ENCODE measurements around the gene FAT1. TPM values are rescaled to one million over a fixed set of nuclear protein-coding genes. Genes with fewer than 3 reads are reported as not detected.

FAT1 gene
- total and polyA plus RNA-seq, 3 donors from 2014 or later = 51.5 to 157 (median 118) TPM

DNA sequence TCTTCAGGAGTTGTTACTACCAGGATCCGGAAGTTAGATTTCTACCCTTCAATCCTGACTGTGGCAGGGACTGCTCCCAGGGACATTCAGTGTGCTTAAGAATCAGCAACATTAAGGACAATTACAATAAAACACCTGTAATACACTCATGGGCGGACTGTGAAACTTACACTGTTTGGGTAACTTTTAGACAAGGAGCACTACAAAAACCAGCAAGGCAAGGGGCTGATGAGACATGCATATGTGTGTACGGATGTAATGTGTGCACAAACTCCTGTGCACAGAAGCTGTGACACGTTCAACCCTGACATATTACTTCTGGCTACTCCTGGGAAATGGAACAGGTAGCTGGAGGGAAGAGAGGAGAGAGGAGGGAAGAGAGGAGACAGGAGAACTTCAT lies 75.8 kb downstream of the FAT1 start:
- no peak overlapping the region for H3K4me3 ChIP-seq
- 91% methylated on average over 4 of the region's 4 CpGs for WGBS, 2 donors
- H3K27me3 ChIP-seq = no peaks in the 10 kb centered on the region
- H3K27ac ChIP-seq = no peak overlapping the region
- H3K36me3 ChIP-seq (ENCODE audit: low read depth, missing control alignments) = no peaks in the 10 kb centered on the region
- H3K4me1 ChIP-seq = peaks cover 8% of the 10 kb centered on the region
- intact Hi-C loops (cut with DNase I; ENCODE audit: low total_unique reads) = no loop called here
- H3K9me3 ChIP-seq = no peaks in the 10 kb centered on the region
- no peak for TF ChIP-seq POLR2A (IDR thresholded peaks at IDR 0.05)
- TF ChIP-seq, protein P1, sequence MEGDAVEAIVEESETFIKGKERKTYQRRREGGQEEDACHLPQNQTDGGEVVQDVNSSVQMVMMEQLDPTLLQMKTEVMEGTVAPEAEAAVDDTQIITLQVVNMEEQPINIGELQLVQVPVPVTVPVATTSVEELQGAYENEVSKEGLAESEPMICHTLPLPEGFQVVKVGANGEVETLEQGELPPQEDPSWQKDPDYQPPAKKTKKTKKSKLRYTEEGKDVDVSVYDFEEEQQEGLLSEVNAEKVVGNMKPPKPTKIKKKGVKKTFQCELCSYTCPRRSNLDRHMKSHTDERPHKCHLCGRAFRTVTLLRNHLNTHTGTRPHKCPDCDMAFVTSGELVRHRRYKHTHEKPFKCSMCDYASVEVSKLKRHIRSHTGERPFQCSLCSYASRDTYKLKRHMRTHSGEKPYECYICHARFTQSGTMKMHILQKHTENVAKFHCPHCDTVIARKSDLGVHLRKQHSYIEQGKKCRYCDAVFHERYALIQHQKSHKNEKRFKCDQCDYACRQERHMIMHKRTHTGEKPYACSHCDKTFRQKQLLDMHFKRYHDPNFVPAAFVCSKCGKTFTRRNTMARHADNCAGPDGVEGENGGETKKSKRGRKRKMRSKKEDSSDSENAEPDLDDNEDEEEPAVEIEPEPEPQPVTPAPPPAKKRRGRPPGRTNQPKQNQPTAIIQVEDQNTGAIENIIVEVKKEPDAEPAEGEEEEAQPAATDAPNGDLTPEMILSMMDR (IDR thresholded peaks at IDR 0.05) = no peak
- DNase-seq = no peak

- Histone ChIP-seq H3K27ac (peak overlapping the region; percentile 4 to 10), H3K4me3 (no peak overlapping the region), H3K36me3 (ENCODE audit: low read depth, missing control alignments) (no peaks in the 10 kb centered on the region), H3K4me1 (peaks cover 8% of the 10 kb centered on the region), H3K27me3 (no peaks in the 10 kb centered on the region), H3K9me3 (no peaks in the 10 kb centered on the region)
- intact Hi-C loops (cut with DNase I; ENCODE audit: low total_unique reads) = no loop called here
- DNase-seq = no peak
- WGBS, 2 donors = 54 to 59% methylated on average over 9 of the region's 9 CpGs
- TF ChIP-seq, protein P1 (IDR thresholded peaks at IDR 0.05) = no peak
- TF ChIP-seq POLR2A (IDR thresholded peaks at IDR 0.05) = no peak
Measured at GRCh38 chr4:186644737-186645261, 78.9 kb downstream of the FAT1 start.

GRCh38 chr4:186644311-186644638 lies 79.4 kb downstream of the FAT1 start:
- TF ChIP-seq, protein P1 (IDR thresholded peaks at IDR 0.05) = no peak
- no peak for TF ChIP-seq POLR2A (IDR thresholded peaks at IDR 0.05)
- H3K27ac ChIP-seq = peak overlapping the region; percentile 4 to 10
- intact Hi-C loops (cut with DNase I; ENCODE audit: low total_unique reads) = no loop called here
- H3K9me3 ChIP-seq = no peaks in the 10 kb centered on the region
- no peak overlapping the region for H3K4me3 ChIP-seq
- peaks cover 8% of the 10 kb centered on the region for H3K4me1 ChIP-seq
- H3K27me3 ChIP-seq = no peaks in the 10 kb centered on the region
- no peaks in the 10 kb centered on the region for H3K36me3 ChIP-seq (ENCODE audit: low read depth, missing control alignments)
- no peak for DNase-seq
- 48 to 56% methylated on average over 2 of the region's 2 CpGs for WGBS, 2 donors

DNA sequence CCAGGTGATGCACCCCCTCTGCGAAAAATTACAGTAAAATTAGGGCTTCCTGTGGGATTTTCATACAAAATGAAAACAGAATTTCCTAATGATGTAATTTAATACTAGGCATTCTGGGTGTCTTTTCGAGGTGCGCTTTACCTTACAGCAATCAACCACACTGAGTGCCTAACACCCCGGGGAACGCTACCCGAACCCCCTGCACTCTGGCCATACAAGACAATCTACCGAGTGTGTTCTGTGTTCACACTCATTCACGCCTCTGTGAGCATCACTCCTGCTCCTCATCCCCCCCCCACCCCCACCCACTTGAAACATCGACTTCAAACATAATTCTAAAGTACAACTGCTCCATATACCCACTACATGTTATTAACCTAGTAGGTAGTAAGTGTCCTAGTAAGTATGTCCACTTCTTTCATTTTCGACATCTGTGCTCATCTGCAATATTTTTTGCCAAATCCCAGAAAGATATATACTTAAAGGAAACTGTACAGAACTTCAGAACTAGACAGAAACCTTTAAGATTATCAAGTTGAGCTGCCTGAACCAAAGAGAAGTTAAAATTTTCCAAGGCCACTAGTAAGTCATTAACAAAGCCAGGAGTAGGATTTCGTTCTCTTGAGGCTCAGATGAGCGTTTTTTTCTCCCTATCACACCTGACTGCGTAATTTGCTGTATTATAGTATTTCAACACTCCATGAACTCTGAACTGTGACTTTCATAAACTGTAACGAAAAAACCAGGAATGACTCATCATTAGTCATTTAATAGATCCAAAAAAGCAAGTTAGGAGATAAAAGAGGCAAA lies 80.0 kb downstream of the FAT1 start:
- Histone ChIP-seq H3K4me1 (peaks cover 8% of the 10 kb centered on the region), H3K27ac (peak overlapping the region; percentile 4 to 10), H3K27me3 (no peaks in the 10 kb centered on the region), H3K9me3 (no peaks in the 10 kb centered on the region), H3K4me3 (no peak overlapping the region), H3K36me3 (ENCODE audit: low read depth, missing control alignments) (no peaks in the 10 kb centered on the region)
- WGBS, 2 donors = 74 to 79% methylated on average over 14 of the region's 14 CpGs
- DNase-seq = no peak
- intact Hi-C loops (cut with DNase I; ENCODE audit: low total_unique reads) = no loop called here
- no peak for TF ChIP-seq POLR2A (IDR thresholded peaks at IDR 0.05)
- TF ChIP-seq, protein P1 (IDR thresholded peaks at IDR 0.05) = no peak

DNA sequence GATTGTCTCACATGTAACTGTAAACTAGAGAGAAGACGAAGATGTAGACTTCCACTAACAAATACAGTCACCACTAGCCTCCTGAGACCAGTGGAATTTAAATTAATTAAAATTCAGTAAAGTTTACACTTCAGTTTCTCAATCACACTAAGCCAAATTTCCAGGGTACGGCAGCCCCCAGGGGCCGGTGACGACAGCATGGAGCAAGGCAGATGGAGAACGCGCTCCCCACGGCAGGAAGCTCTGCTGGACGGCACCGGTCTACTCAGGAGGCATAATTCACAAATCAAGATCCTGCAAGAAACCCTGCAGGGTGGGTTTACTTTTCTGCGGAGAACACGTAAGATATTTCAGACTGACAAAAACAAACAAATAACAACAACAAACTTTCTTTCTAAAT lies 80.7 kb downstream of the FAT1 start:
- intact Hi-C loops (cut with DNase I; ENCODE audit: low total_unique reads) = no loop called here
- TF ChIP-seq POLR2A (IDR thresholded peaks at IDR 0.05) = no peak
- TF ChIP-seq, protein P1 (IDR thresholded peaks at IDR 0.05) = no peak
- Histone ChIP-seq H3K27me3 (no peaks in the 10 kb centered on the region), H3K27ac (no peak overlapping the region), H3K4me1 (peaks cover 8% of the 10 kb centered on the region), H3K36me3 (ENCODE audit: low read depth, missing control alignments) (no peaks in the 10 kb centered on the region), H3K4me3 (no peak overlapping the region), H3K9me3 (no peaks in the 10 kb centered on the region)
- DNase-seq = no peak
- WGBS, 2 donors = 94 to 95% methylated on average over 11 of the region's 11 CpGs

Data from testis (tissue), 3 donors.